Uterus (tissue), 2 donors: Measurements from ENCODE around the gene OR5M3.

Source experiments
- CTCF ChIP-seq, 4 experiments: fragments of 200-600 bp in 2 of 4; fragments of 450-650 bp in 2 of 4; sonication (generic) in 2 of 4; IDR thresholded peaks; one replicate each; pipeline ENCODE4 v1.5.1; 2016 to 2019; ENCODE audit warnings: antibody characterized with exemption in 4 of 4, mild to moderate bottlenecking in 2 of 4, moderate library complexity in 1 of 4
- POLR2A ChIP-seq, 2 donors: fragments of 450-650 bp; IDR thresholded peaks; one replicate each; pipeline ENCODE4 v1.6.1; 2016; ENCODE audit warnings: antibody characterized with exemption in 2 of 2, mild to moderate bottlenecking in 1 of 2, moderate library complexity in 1 of 2

DNA sequence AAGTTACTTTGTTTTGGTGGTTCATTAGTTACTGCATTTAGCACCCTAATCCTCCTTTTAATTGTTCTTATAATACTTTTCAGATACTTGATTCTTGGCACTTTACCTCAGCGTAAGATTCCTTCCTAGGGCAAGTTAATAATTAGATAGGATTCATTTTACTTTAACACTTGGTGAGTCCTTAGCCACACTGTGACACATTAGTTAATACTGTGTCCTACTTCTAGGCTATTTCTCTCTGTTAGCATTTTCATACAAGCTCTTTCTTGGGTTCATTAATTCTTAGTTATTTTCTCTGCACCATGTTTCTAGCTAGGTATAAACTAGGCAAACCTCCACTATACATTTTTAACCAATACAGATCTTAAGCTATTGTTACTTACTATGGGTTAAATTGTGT lies 16.1 kb downstream of the OR5M3 start:
- no peak for TF ChIP-seq CTCF (IDR thresholded peaks at IDR 0.05)
- TF ChIP-seq POLR2A (IDR thresholded peaks at IDR 0.05): no peak
